Measurements from ENCODE around the gene TBX5.

The TBX5 gene

GRCh38 chr12:114347861-114348260 lies 58.1 kb downstream of the TBX5 start:
- no peaks in the 10 kb centered on the region for H3K36me3 ChIP-seq (ENCODE audit: low read depth)
- H3K9me3 ChIP-seq (ENCODE audit: severe bottlenecking), result no peaks in the 10 kb centered on the region
- no peak overlapping the region for H3K4me3 ChIP-seq (ENCODE audit: severe bottlenecking)
- H3K27ac ChIP-seq (ENCODE audit: poor library complexity, severe bottlenecking), result no peak overlapping the region
- DNase-seq (ENCODE audit: low spot score) (no peak), ATAC-seq (ENCODE audit: low read depth) (no peak)
- no peaks in the 10 kb centered on the region for H3K4me1 ChIP-seq (ENCODE audit: insufficient read depth, poor library complexity, severe bottlenecking)
- no peak for TF ChIP-seq CTCF (IDR thresholded peaks at IDR 0.05; ENCODE audit: poor library complexity, severe bottlenecking)
- H3K27me3 ChIP-seq (ENCODE audit: insufficient read depth, poor library complexity, severe bottlenecking), result peaks cover 7% of the 10 kb centered on the region

GRCh38 chr12:114344831-114345230 lies 61.1 kb downstream of the TBX5 start:
- no peaks in the 10 kb centered on the region for H3K9me3 ChIP-seq (ENCODE audit: severe bottlenecking)
- no peak for DNase-seq (ENCODE audit: low spot score)
- H3K27ac ChIP-seq (ENCODE audit: poor library complexity, severe bottlenecking), result no peak overlapping the region
- no peak for TF ChIP-seq CTCF (IDR thresholded peaks at IDR 0.05; ENCODE audit: poor library complexity, severe bottlenecking)
- H3K36me3 ChIP-seq (ENCODE audit: low read depth), result no peaks in the 10 kb centered on the region
- no peak overlapping the region for H3K4me3 ChIP-seq (ENCODE audit: severe bottlenecking)
- H3K4me1 ChIP-seq (ENCODE audit: insufficient read depth, poor library complexity, severe bottlenecking), result no peaks in the 10 kb centered on the region
- ATAC-seq (ENCODE audit: low read depth), result no peak
- peaks cover 10% of the 10 kb centered on the region for H3K27me3 ChIP-seq (ENCODE audit: insufficient read depth, poor library complexity, severe bottlenecking)

GRCh38 chr12:114344303-114344663 lies 61.7 kb downstream of the TBX5 start:
- H3K4me1 ChIP-seq (ENCODE audit: insufficient read depth, poor library complexity, severe bottlenecking), result no peaks in the 10 kb centered on the region
- no peak for TF ChIP-seq CTCF (IDR thresholded peaks at IDR 0.05; ENCODE audit: poor library complexity, severe bottlenecking)
- no peak overlapping the region for H3K4me3 ChIP-seq (ENCODE audit: severe bottlenecking)
- DNase-seq (ENCODE audit: low spot score) (no peak), ATAC-seq (ENCODE audit: low read depth) (no peak)
- no peaks in the 10 kb centered on the region for H3K36me3 ChIP-seq (ENCODE audit: low read depth)
- H3K9me3 ChIP-seq (ENCODE audit: severe bottlenecking), result no peaks in the 10 kb centered on the region
- H3K27me3 ChIP-seq (ENCODE audit: insufficient read depth, poor library complexity, severe bottlenecking), result peaks cover 10% of the 10 kb centered on the region
- no peak overlapping the region for H3K27ac ChIP-seq (ENCODE audit: poor library complexity, severe bottlenecking)

GRCh38 chr12:114343585-114344302 lies 62.2 kb downstream of the TBX5 start:
- TF ChIP-seq CTCF (IDR thresholded peaks at IDR 0.05; ENCODE audit: poor library complexity, severe bottlenecking), result no peak
- Histone ChIP-seq H3K27ac (ENCODE audit: poor library complexity, severe bottlenecking) (no peak overlapping the region), H3K4me1 (ENCODE audit: insufficient read depth, poor library complexity, severe bottlenecking) (no peaks in the 10 kb centered on the region), H3K4me3 (ENCODE audit: severe bottlenecking) (no peak overlapping the region), H3K36me3 (ENCODE audit: low read depth) (no peaks in the 10 kb centered on the region), H3K27me3 (ENCODE audit: insufficient read depth, poor library complexity, severe bottlenecking) (peaks cover 10% of the 10 kb centered on the region), H3K9me3 (ENCODE audit: severe bottlenecking) (no peaks in the 10 kb centered on the region)
- ATAC-seq (ENCODE audit: low read depth) (no peak), DNase-seq (ENCODE audit: low spot score) (no peak)

GRCh38 chr12:114342656-114343055 lies 63.3 kb downstream of the TBX5 start:
- H3K27me3 ChIP-seq (ENCODE audit: insufficient read depth, poor library complexity, severe bottlenecking), result peaks cover 10% of the 10 kb centered on the region
- no peaks in the 10 kb centered on the region for H3K36me3 ChIP-seq (ENCODE audit: low read depth)
- no peak for TF ChIP-seq CTCF (IDR thresholded peaks at IDR 0.05; ENCODE audit: poor library complexity, severe bottlenecking)
- H3K9me3 ChIP-seq (ENCODE audit: severe bottlenecking), result no peaks in the 10 kb centered on the region
- DNase-seq (ENCODE audit: low spot score) (no peak), ATAC-seq (ENCODE audit: low read depth) (no peak)
- H3K4me3 ChIP-seq (ENCODE audit: severe bottlenecking), result no peak overlapping the region
- H3K27ac ChIP-seq (ENCODE audit: poor library complexity, severe bottlenecking), result no peak overlapping the region
- H3K4me1 ChIP-seq (ENCODE audit: insufficient read depth, poor library complexity, severe bottlenecking), result no peaks in the 10 kb centered on the region
